Stimulated activated CD4-positive, alpha-beta T cell treated with anti-CD3 and anti-CD28 coated beads, Interleukin-4, amount 100 ng/mL, for 48 hours (primary cell): ENCODE measurements around the gene CISD2.
"Not testable (repeated sequence)": the region's sequence is repeated elsewhere in the genome, so short reads cannot be mapped to it uniquely, and the experiment has no call there.

Experiments
- DNase-seq, 2 donors: peaks; one replicate each; pipeline ENCODE4 v3.0.0-alpha.2; 2020; ENCODE audit warnings: low read depth in 2 of 2

The CISD2 gene

DNA sequence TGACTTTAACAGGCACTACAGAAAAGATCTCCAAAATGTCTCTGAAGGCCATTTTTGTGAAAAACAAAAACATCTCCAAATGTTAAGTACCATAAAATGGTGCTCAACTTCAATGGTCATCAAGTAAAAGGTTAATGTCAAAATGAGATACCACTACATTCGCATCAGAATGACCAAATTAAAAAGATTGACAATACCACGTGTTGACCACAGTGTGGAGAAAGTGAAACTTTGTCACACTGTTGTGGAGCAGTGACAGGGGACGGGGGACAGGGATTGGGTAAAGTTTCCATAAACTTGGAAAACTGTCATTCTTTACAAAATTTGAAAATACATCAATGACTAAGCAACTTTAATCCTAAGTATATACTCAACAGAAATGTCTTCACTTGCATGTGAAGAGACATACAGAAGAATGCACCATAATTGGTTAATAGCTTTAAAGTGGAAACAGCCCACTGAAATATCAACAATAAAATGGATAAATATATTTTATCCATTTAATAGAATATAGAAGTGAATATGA, 19.1 kb upstream of the CISD2 start:
- DNase-seq = no peak

DNA sequence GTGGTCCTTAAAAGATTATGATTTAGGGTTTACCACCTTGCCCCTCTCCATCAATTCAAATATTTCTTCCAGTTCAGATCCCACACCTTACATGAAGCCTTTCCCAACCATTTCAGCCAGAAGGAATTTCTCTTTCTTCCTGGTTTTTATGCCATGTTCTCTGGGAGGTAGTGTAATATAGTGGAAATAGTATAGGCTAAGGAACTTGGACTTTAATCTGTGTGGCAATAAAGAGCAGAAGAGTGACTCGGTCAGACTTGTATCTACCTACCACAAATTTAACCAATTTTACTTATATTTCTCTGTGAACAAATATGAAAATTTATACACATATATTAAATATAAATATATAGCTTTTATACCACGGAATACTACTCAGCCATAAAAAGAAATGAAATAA, 18.4 kb upstream of the CISD2 start:
- no peak for DNase-seq

DNA sequence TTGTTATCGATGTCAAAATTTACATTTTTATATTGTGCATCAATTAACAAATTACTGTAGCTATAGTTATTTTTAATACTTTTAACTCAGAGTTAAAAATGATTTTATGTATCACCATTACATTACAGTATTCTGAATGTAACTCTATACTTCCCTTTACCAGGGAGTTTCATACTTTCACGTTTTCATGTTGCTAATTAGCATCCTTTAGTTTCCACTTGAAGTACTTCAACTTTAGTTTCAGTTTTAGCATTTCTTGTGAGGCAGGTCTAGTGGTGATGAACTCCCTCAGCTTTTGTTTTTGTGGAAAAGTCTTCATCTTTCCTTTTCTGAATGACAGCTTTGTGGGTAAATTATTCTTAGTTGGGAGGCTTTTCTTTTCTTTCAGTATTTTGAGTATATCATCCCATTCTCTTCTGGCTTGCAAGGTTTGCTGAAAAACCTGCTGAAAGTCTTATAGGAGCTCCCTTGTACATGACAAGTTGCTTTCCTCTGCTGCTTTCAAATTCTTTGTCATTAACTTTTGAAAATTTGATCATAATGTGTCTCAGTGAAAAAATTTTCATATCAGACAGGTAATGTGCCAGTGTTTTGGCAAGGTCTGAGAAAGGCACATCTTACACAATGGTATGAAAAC, 9.8 kb upstream of the CISD2 start:
- DNase-seq = no peak

DNA sequence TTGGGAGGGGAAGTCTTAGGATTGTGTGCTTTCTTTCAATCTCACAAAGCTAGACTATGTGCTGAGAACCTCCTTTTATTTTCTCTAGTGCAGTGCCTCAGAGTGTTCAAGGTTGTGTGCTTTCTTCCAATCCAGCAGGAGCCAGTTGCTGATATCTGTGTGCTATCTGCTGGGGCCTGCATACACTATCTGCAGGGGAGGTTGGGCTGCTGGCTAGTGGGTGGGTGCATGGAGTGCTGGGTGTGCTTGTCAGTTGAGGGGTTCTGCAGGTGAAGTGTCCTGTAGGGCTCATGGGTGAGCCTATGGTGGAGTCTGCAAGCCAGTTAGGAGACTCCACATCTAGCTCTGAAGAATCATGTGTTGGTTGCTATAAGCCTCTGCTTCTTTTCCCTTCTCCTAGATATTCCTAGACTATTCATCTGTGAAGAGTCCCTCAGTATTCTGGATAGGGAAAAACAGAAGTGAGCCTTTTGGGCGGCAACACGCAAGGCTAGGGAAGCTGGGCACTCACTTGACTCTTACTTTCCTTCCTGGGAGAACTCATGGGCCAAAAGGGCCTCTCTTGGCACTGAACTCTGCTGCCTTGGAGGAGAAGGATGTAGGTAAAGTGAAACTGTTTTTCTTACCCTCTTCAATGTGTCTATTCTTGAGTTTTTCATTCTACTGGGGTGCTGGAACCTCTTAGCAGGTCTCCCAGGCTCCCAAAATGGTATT, 8.0 kb upstream of the CISD2 start:
- DNase-seq = no peak

GRCh38 chr4:102862016-102862415, 6.8 kb upstream of the CISD2 start:
- DNase-seq = no peak

DNA sequence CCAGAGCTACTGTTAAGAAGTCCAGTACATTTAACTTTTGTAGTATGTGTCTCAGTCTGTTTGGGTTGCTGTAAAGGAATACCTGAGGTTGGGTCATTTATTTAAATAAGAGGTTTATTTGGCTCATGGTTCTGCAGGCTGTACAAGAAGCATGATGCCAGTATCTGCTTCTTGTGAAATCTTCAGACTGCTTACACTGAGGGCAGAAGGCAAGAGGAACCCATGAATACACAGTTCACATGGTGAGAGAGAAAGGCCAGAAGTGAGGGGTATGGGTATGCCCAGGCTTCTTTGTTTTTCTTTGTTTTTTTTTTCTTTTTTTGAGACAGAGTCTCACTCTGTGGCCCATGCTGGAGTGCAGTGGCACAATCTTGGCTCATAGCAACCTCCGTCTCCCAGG, 6.0 kb upstream of the CISD2 start:
- DNase-seq = no peak

DNA sequence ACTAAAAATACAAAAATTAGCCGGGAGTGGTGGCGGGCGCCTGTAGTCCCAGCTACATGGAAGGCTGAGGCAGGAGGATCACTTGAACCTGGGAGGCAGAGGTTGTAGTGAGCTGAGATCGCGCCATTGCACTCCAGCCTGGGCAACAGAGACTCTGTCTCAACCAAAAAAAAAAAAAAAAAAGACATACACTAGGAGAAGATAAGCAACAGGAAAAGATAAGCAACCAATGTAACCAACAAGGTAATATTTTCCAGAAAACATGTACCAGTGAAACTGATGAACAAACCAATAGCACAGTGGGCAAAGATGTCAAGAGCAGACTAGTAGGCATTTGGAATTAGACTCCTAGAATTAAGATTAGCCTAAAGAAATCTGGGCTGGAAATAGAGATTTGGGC, 3.5 kb upstream of the CISD2 start:
- DNase-seq = not testable (repeated sequence)

DNA sequence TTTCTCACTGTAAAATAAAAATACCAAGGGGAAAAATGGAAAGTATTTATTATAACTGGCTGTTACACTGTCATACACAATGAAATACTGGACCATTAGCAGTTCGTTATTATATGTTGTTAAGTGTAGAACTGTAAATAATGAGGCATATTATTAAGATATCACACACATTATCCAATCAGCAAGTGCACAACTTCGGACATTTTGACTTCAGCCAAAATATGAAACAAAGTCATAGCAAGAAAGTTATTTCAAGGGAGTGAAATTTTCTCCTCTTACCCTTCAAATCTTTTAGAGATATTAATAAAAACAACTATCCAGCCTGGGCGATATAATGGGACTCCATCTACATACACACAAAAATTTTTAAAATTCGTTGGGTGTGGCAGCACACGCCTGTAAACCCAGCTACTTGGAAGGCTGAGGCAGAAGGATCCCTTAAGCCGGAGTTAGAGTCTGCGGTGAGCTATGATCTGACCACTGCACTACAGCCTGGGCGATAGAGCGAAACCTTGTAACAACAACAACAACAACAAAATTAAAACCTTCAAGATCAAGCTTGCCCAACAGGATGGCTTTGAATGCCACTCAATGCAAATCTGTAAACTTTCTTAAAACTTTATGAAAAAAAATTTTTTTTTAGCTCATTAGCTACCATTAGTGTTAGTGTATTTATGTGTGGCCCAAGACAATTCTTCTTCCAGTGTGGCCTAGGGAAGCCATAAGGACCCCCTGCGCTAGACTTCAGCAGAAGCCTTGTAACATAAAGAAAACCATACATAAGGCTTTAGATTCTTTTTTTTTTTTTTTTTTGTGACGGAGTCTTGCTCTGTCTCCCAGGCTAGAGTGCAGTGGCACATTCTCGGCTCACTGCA, 1.3 kb upstream of the CISD2 start:
- DNase-seq = no peak

DNA sequence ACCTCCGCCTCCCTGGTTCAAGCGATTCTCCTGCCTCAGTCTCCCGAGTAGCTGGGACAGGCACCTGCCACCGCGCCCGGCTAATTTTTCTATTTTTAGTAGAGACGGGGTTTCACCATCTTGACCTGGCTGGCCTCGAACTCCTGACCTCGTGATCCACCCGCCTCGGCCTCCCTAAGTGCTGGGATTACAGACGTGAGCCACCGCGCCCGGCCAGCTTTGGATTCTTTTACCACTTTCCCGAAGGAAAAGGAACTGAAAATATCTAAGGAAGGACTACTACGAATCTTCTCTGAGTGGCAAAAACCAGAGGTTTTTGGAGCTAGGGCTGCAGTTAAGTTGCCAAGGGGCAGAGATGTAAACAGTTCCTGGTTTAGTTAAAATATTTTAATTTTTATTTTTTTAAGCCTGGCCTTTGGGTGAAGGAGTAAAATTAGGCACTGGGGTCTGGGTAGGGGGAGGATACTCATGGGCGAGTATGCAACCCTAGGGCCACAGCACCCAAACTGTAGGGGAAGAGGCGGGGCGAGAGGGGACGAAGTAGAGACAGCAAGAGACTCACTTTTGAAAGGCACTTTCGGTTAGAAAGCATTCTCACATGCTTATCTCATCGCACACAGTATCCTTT, 525 bp upstream of the CISD2 start:
- peak; percentile 17 to 30 for DNase-seq

DNA sequence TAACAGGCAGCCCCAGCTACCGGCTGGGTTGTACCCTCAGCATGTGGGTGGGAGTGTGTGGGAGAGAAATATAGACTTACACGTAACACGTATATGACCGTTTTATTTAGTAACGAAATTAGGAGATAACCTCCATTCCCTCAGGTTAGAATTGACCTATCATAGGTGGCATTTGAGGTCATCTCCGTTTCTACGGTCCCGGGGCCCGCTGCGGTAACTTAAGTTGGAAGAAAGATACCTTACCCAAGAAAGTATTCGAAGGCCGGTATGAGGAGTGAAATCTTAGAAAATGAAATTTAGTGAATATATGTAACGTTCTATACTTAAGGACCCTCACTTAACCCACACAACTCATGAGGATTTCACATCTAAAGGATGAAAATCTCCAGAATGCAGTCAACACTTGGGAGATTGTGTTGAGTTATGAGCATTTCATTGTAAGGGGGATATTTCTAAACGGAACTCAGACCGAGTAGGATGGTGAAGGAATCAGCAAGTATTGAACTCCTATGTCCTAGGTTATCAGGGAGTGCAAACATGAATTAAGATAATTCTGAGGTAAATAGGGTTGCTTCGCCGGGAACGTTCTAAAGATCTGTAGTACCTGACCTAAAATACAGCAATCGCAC, 891 bp downstream of the CISD2 start:
- DNase-seq = no peak

GRCh38 chr4:102871772-102872171, 3.0 kb downstream of the CISD2 start:
- no peak for DNase-seq

- DNase-seq = not testable (repeated sequence)
Observed at GRCh38 chr4:102877477-102878106, 8.8 kb downstream of the CISD2 start.

DNA sequence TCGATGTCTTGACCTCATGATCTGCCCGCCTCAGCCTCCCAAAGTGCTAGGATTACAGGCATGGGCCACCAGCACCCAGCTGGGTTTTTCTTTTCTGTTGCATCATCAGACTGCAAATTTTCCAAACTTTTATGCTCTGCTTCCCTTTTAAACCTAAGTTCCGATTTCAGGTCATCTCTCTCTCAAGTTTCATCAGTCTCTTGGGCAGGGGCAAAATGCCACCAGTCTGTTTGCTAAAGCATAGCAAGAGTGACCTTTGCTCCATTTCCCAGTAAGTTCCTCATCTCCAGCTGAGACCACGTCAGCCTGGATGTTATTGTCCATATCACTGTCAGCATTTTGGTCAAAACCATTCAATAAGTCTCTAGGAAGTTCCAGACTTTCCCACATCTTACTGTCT, 9.6 kb downstream of the CISD2 start:
- not testable (repeated sequence) for DNase-seq

DNA sequence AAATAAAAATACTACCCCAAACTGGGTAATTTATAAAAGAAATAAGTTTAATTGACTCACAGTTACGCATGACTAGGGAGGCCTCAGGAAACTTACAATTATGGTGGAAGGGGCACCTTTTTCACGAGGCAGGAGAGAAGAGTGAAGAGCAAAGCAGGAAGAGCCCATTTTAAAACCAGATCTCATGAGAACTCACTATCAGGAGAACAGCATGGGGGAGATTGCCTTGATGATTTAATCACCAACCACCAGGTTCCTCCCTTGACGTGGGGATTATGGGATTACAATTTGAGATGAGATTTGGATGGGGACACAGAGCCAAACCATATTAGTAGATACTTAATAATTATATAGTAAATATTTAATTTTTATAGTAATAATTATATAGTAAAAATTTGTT, 10.1 kb downstream of the CISD2 start:
- no peak for DNase-seq

GRCh38 chr4:102881343-102881742, 12.6 kb downstream of the CISD2 start:
- DNase-seq = no peak

GRCh38 chr4:102883278-102883677, 14.5 kb downstream of the CISD2 start:
- DNase-seq = no peak

DNA sequence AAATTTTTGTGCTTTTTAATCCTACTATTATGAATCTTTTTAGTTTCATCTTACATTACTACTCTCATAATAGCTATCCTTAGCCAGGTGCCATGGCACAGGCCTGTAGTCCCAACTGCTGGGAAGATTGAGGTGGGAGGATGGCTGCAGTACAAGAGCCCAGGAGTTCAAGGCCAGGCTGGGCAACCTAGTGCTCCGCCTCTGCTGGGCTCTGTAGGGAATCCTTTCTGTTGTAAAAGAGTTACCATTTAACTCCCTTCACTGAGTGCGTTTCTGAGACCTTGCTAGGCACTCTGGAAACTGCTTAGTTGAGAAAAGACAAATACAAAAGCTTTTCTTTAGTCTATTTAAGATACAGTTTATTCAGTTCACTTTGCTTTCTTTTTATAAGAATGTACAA, 19.8 kb downstream of the CISD2 start:
- DNase-seq = not testable (repeated sequence)

GRCh38 chr4:102889866-102890265, 21.1 kb downstream of the CISD2 start:
- DNase-seq = not testable (repeated sequence)

DNA sequence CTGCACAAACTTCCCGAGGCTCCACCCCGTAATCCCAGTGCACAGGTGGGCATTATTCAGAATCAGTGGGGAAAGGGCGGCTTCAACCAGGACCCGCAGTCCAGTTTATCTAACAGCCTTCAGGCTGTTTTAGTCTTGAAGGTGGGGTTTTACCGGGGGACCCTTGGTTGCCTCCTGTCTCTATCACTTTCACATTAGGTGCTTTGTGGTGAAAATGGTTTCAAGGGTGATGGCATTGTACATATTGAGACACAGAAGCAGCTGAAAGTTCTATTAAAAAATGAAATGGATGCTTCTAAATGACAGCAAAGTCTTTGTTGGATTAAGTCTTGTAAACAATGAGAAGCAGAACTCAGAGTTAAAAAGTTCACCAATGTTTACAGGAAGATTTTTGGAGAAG, 27.8 kb downstream of the CISD2 start:
- DNase-seq = not testable (repeated sequence)

- not testable (repeated sequence) for DNase-seq
Observed at GRCh38 chr4:102897610-102898009, 28.8 kb downstream of the CISD2 start.

- DNase-seq = no peak
Observed at GRCh38 chr4:102901804-102902203, 33.0 kb downstream of the CISD2 start.
